Psoas muscle (tissue), 8 donors: Measurements from ENCODE around the gene EXOC8. TPM values are rescaled to one million over a fixed set of nuclear protein-coding genes. Genes with fewer than 3 reads are reported as not detected.

ENCODE experiments used
- ATAC-seq, 4 donors: fragments of 200-7000 bp; cut with Tn5 transposase; one replicate each; pipeline ENCODE4 v1.9.1; 2020; ENCODE audit warnings: moderate library complexity in 3 of 4, mild to moderate bottlenecking in 2 of 4
- DNase-seq, 2 donors: peaks; one replicate each; pipeline ENCODE4 v3.0.0-alpha.2; 2020
- H3K27ac ChIP-seq: fragments of 200-600 bp; one replicate; pipeline ENCODE4 v1.8.0; 2022
- H3K27me3 ChIP-seq, 3 donors: fragments of 200-600 bp in 1 of 3; one replicate each; pipeline versions ENCODE4 v1.6.1 to v1.8.0; 2013 to 2022; ENCODE audit warnings: low read length in 2 of 3, mild to moderate bottlenecking in 2 of 3, moderate library complexity in 1 of 3; ENCODE audit not compliant: insufficient read depth in 3 of 3
- H3K36me3 ChIP-seq, 2 donors: fragments of 200-600 bp in 1 of 2; one replicate each; pipeline versions ENCODE4 v1.6.1 to v1.8.0; 2013 to 2022; ENCODE audit warnings: low read depth in 1 of 2, mild to moderate bottlenecking in 1 of 2, moderate library complexity in 1 of 2; ENCODE audit not compliant: insufficient read depth in 1 of 2
- H3K4me1 ChIP-seq: fragments of 200-600 bp; one replicate; pipeline ENCODE4 v1.8.0; 2022
- H3K4me3 ChIP-seq: fragments of 200-600 bp; one replicate; pipeline ENCODE4 v1.8.0; 2022; ENCODE audit warnings: mild to moderate bottlenecking
- H3K9me3 ChIP-seq: fragments of 200-600 bp; one replicate; pipeline ENCODE4 v1.8.0; 2022
- WGBS, 3 donors: extraction: QIAGEN DNeasy Blood & Tissue Kit; methylation state at CpG; one replicate each; pipeline versions ENCODE4 v1.1.6 to v1.1.7; 2013; 5-methylcytosine and 5-hydroxymethylcytosine counted together
- intact Hi-C, 2 donors: fragments of 100-400 bp; cut with DNase I; formaldehyde crosslinking; loops; one replicate each; pipeline versions ENCODE4 v1.11.0 to v1.14.2; 2022
- polyA plus RNA-seq, 3 donors: library from polyadenylated mRNA; stranded (reverse); fragments of 200-250 nt; gene quantifications; one replicate each; pipeline ENCODE4 v1.2.3, GENCODE V29; 2013
- total RNA-seq, 4 donors: library from RNA; stranded (reverse); fragmentation: NEBNext Ultra II Directional in 2 of 4; extraction: Animal tissue kit (Norgen Biotek cat#: 25700) in 2 of 4; gene quantifications; one replicate each; pipeline versions ENCODE4 v1.2.1 to v1.2.4, GENCODE V29; 2021 to 2023
- TF ChIP-seq, protein P1 (sequence below): fragments of 200-600 bp; IDR thresholded peaks from one replicate; pipeline ENCODE4 v1.8.0; 2022; ENCODE audit warnings: antibody characterized with exemption
- donor health status: healthy with polysubstance abuse.
- donor health status: DM: no; HTN: no; CAD: no; lungs with moderate emphysema.
- donor health status: Bipolar disorder and iron deficiency.
- donor health status: healthy.
- donor health status: DM: yes; HTN: yes; CAD: no.
- donor health status: DM: no; HTN: no; CAD: no.
- donor health status: DM: no; HTN: no; CAD: no.
- donor health status: DM: yes; HTN: yes; CAD: no.

The EXOC8 gene
- total and polyA plus RNA-seq, 7 donors = 5.2 to 39.9 (median 15.9) TPM

DNA sequence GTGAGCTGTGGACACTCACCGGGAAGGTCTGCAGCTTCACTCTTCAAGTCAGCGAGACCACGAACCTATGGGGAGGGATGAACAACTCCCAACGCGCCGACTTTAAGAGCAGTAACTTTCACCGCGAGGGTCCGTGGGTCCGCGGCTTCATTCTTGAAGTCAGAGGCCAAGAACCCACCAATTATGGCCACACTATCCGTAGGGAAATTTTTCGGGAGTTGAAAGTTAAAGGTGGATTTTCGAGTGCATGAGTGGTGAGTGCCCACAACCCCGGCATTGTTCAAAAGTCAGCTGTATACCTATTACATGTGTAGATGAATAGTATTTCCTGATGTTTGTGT is 19.7 kb downstream of the EXOC8 start:
- WGBS, 3 donors = 95 to 96% (median 96%) methylated on average over 15 of the region's 15 CpGs
- H3K4me3 ChIP-seq = no peak overlapping the region
- H3K36me3 ChIP-seq = no peaks in the 10 kb centered on the region
- H3K27me3 ChIP-seq = no peaks in the 10 kb centered on the region
- H3K9me3 ChIP-seq = no peaks in the 10 kb centered on the region
- DNase-seq = no peak
- intact Hi-C loops = no loop called here
- H3K4me1 ChIP-seq = no peaks in the 10 kb centered on the region
- ATAC-seq = no peak
- H3K27ac ChIP-seq = no peak overlapping the region
- TF ChIP-seq, protein P1, sequence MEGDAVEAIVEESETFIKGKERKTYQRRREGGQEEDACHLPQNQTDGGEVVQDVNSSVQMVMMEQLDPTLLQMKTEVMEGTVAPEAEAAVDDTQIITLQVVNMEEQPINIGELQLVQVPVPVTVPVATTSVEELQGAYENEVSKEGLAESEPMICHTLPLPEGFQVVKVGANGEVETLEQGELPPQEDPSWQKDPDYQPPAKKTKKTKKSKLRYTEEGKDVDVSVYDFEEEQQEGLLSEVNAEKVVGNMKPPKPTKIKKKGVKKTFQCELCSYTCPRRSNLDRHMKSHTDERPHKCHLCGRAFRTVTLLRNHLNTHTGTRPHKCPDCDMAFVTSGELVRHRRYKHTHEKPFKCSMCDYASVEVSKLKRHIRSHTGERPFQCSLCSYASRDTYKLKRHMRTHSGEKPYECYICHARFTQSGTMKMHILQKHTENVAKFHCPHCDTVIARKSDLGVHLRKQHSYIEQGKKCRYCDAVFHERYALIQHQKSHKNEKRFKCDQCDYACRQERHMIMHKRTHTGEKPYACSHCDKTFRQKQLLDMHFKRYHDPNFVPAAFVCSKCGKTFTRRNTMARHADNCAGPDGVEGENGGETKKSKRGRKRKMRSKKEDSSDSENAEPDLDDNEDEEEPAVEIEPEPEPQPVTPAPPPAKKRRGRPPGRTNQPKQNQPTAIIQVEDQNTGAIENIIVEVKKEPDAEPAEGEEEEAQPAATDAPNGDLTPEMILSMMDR = no peak

DNA sequence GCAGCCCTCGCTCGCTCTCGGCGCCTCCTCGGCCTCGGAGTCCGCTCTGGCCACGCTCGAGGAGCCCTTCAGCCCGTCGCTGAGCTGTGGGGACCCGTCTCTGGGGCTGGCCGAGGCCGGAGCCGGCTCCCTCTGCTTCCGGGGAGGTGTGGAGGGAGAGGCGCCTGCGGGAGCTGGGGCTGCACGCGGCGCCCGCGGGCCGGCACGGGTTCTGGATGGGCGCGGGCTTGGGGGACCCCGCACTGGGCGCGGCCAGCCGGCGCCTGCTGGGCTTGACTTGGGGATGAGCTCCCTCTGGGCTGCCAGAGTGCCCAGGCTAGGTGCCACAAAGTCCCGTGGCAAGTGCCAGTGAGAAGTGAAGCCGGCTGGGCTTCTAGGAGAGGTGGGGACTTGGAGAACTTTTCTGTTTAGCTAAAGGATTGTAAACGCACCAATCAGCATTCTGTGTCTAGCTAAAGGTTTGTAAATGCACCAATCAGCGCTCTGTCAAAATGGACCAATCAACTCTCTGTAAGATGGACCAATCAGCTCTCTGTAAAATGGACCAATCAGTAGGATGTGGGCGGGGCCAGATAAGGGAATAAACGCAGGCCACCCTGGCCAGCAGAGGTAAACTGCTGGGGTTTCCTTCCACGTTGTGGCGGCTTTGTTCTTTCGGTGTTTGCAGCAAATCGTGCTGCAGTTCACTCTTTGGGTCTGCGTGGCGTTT is 20.2 kb downstream of the EXOC8 start:
- Histone ChIP-seq H3K4me1 (no peaks in the 10 kb centered on the region), H3K36me3 (no peaks in the 10 kb centered on the region), H3K27me3 (no peaks in the 10 kb centered on the region), H3K27ac (no peak overlapping the region), H3K9me3 (no peaks in the 10 kb centered on the region), H3K4me3 (no peak overlapping the region)
- 94 to 95% (median 95%) methylated on average over 44 of the region's 44 CpGs for WGBS, 3 donors
- TF ChIP-seq, protein P1 = no peak
- DNase-seq = no peak
- intact Hi-C loops = no loop called here
- ATAC-seq = no peak

DNA sequence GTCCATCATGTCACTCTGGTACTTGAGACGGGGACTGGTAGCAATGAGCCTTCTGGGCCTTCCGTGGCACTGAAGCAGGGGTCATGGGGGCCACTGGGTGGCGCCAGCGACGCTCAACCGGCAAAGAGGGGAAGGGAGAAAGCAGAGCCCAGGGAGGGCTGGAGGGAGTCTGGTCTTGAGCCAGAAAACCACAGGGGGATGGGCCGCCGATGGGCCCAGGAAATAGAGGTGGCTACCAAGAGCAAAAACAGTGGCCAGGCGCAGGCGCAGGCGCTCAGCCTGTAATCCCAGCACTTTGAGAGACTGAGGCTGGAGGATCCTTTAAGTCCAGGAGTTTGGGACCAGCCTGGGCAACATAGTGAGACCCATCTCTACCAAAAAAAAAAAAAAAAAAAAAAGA is 21.8 kb downstream of the EXOC8 start:
- Histone ChIP-seq H3K27ac (no peak overlapping the region), H3K36me3 (no peaks in the 10 kb centered on the region), H3K4me3 (no peak overlapping the region), H3K9me3 (no peaks in the 10 kb centered on the region), H3K4me1 (no peaks in the 10 kb centered on the region), H3K27me3 (no peaks in the 10 kb centered on the region)
- WGBS, 3 donors = 41 to 53% (median 45%) methylated on average over 9 to 11 of the region's 11 CpGs
- intact Hi-C loops = no loop called here
- ATAC-seq (peak in 3 of 4 donors; percentile 77 to 88 (median 82)), DNase-seq (peak; percentile 33 to 58)
- TF ChIP-seq, protein P1 = peak; percentile 41

DNA sequence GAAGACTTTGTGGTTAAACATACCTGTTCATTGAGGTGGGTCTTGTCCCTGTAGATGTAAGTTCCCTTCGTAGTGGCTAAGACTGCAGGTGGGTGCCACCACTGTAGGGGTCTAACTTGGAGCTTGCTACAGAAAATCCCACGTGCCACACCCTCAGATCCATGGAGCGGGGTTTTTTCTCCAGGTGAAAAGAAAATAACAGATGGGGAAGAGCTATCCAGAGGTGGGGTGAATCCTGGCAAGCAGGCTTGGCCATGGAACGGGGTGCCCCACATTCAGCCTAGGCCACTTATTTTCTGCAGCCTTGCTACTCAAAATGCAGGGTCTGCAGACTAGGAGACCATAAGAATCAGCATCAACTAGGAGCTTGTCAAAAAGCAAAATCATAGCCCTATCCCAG is 24.0 kb downstream of the EXOC8 start:
- WGBS, 3 donors = 75 to 90% (median 85%) methylated on average over 4 of the region's 4 CpGs

More for the DNA sequence above, 24.0 kb downstream of the EXOC8 start:
- Histone ChIP-seq H3K27me3 (no peaks in the 10 kb centered on the region), H3K27ac (no peak overlapping the region), H3K4me1 (no peaks in the 10 kb centered on the region), H3K36me3 (no peaks in the 10 kb centered on the region), H3K4me3 (no peak overlapping the region), H3K9me3 (no peaks in the 10 kb centered on the region)
- intact Hi-C loops = no loop called here
- ATAC-seq (no peak), DNase-seq (no peak)
- TF ChIP-seq, protein P1 = no peak
